ENCODE measurements around the gene CIAO3.

- no peak for TF ChIP-seq CTCF (IDR thresholded peaks at IDR 0.05)
- no peak for TF ChIP-seq POLR2A (IDR thresholded peaks at IDR 0.05; ENCODE audit: low read depth)
Observed at GRCh38 chr16:772959-773358, 32.2 kb upstream of the CIAO3 start.

All from esophagus muscularis mucosa (tissue), 3 donors.